GM18907 (cell line): Measurements from ENCODE around the gene AKNA.
A peak's percentile ranks its signal among the peaks of the same experiment; 100 is the strongest.

Experiments
- ATAC-seq: cut with Tn5 transposase; IDR thresholded peaks from one replicate; pipeline ENCODE4 v1.9.1; 2021; ENCODE audit warnings: mild to moderate bottlenecking, moderate library complexity; ENCODE audit not compliant: unreplicated experiment

Gene AKNA

GRCh38 chr9:114396558-114397218 is 8.9 kb upstream of the AKNA start:
- ATAC-seq = no peak

GRCh38 chr9:114395768-114396167 is 8.0 kb upstream of the AKNA start:
- ATAC-seq = no peak

- no peak for ATAC-seq
Measured at GRCh38 chr9:114395334-114395617, 7.5 kb upstream of the AKNA start.

GRCh38 chr9:114394523-114395333 is 6.9 kb upstream of the AKNA start:
- ATAC-seq = no peak

- no peak for ATAC-seq
Measured at GRCh38 chr9:114392749-114393112, 4.9 kb upstream of the AKNA start.

GRCh38 chr9:114390952-114391351 is 3.2 kb upstream of the AKNA start:
- ATAC-seq = no peak

- ATAC-seq = no peak
Measured at GRCh38 chr9:114389612-114390368, 2.0 kb upstream of the AKNA start.

GRCh38 chr9:114388764-114389375 is 1.1 kb upstream of the AKNA start:
- ATAC-seq = no peak

- ATAC-seq = no peak
Measured at GRCh38 chr9:114388357-114388682, 538 bp upstream of the AKNA start.

- no peak for ATAC-seq
Measured at GRCh38 chr9:114386886-114387679, 699 bp downstream of the AKNA start.

GRCh38 chr9:114386361-114386885 is 1.4 kb downstream of the AKNA start:
- ATAC-seq = no peak

GRCh38 chr9:114385397-114386181 is 2.2 kb downstream of the AKNA start:
- peak; percentile 86 for ATAC-seq

GRCh38 chr9:114384836-114385396 is 2.9 kb downstream of the AKNA start:
- ATAC-seq = no peak

- ATAC-seq = no peak
Measured at GRCh38 chr9:114384341-114384740, 3.4 kb downstream of the AKNA start.

- no peak for ATAC-seq
Measured at GRCh38 chr9:114383521-114384231, 4.1 kb downstream of the AKNA start.

- peak; percentile 30 for ATAC-seq
Measured at GRCh38 chr9:114382699-114383520, 4.9 kb downstream of the AKNA start.

- no peak for ATAC-seq
Measured at GRCh38 chr9:114378883-114379282, 8.9 kb downstream of the AKNA start.

GRCh38 chr9:114378016-114378415 is 9.8 kb downstream of the AKNA start:
- no peak for ATAC-seq
